ENCODE data around the gene MMP11. TPM values are rescaled to one million over a fixed set of nuclear protein-coding genes. Genes with fewer than 3 reads are reported as not detected.

Gene MMP11
- total and polyA plus RNA-seq, 2 experiments from 2014 or later, result 5.3 to 17.4 TPM

- H4K20me1 ChIP-seq (replicated peaks; ENCODE audit: insufficient read depth), result no peaks in the 10 kb centered on the region
- Mint-ChIP-seq H3K4me1 (peaks cover 11% of the 10 kb centered on the region; the same call in 2 of the 3 replicates), H3K36me3 (ENCODE audit: low read depth) (peaks cover 87% of the 10 kb centered on the region), H3K27ac (no peak overlapping the region), H3K27me3 (ENCODE audit: insufficient read depth, low read depth, poor library complexity) (peaks cover 24% of the 10 kb centered on the region), H3K9me3 (no peaks in the 10 kb centered on the region; the same call in 2 of the 3 replicates), H3K4me3 (no peak overlapping the region)
- H3K79me2 ChIP-seq (replicated peaks; ENCODE audit: insufficient read depth), result no peaks in the 10 kb centered on the region
- no peaks in the 10 kb centered on the region for H3K9me2 ChIP-seq (ENCODE audit: insufficient read depth)
- no peaks in the 10 kb centered on the region for H3F3A ChIP-seq (replicated peaks; ENCODE audit: low read depth)
- H3K36me3 ChIP-seq (ENCODE audit: insufficient read depth), result peaks cover 30% of the 10 kb centered on the region
- H3K27ac ChIP-seq (ENCODE audit: low read depth), result no peak overlapping the region
- no peak overlapping the region for H3K4me2 ChIP-seq
- TF ChIP-seq EZH2phosphoT487 (IDR thresholded peaks at IDR 0.05; ENCODE audit: unreplicated experiment), result no peak
- H3K27me3 ChIP-seq (ENCODE audit: insufficient read depth), result no peaks in the 10 kb centered on the region
- DNase-seq (ENCODE audit: low spot score) (no peak), ATAC-seq (no peak)
- H3K4me3 ChIP-seq, result no peak overlapping the region
- no peak overlapping the region for H2AFZ ChIP-seq
- H3K4me1 ChIP-seq (ENCODE audit: insufficient read depth), result no peaks in the 10 kb centered on the region
Observed at GRCh38 chr22:23823331-23823791, 50.7 kb downstream of the MMP11 start.

- H2AFZ ChIP-seq, result no peak overlapping the region
- H3K36me3 ChIP-seq (ENCODE audit: insufficient read depth), result peaks cover 19% of the 10 kb centered on the region; the same call in 1 of the 2 replicates
- Mint-ChIP-seq H3K36me3 (ENCODE audit: low read depth) (peaks cover 87% of the 10 kb centered on the region), H3K4me3 (no peak overlapping the region), H3K4me1 (peaks cover 11% of the 10 kb centered on the region; the same call in 2 of the 3 replicates), H3K27me3 (ENCODE audit: insufficient read depth, low read depth, poor library complexity) (peaks cover 26% of the 10 kb centered on the region), H3K27ac (peak overlapping the region; percentile 86), H3K9me3 (no peaks in the 10 kb centered on the region; the same call in 2 of the 3 replicates)
- no peaks in the 10 kb centered on the region for H3K9me2 ChIP-seq (ENCODE audit: insufficient read depth)
- H3K27ac ChIP-seq (ENCODE audit: low read depth), result no peak overlapping the region
- H3K79me2 ChIP-seq (replicated peaks; ENCODE audit: insufficient read depth), result no peaks in the 10 kb centered on the region
- no peaks in the 10 kb centered on the region for H3K27me3 ChIP-seq (ENCODE audit: insufficient read depth)
- H3F3A ChIP-seq (replicated peaks; ENCODE audit: low read depth), result no peaks in the 10 kb centered on the region
- no peaks in the 10 kb centered on the region for H3K4me1 ChIP-seq (ENCODE audit: insufficient read depth)
- no peak for ATAC-seq
- no peak overlapping the region for H3K4me3 ChIP-seq
- H3K4me2 ChIP-seq, result no peak overlapping the region
- no peak for DNase-seq (ENCODE audit: low spot score)
- no peaks in the 10 kb centered on the region for H4K20me1 ChIP-seq (replicated peaks; ENCODE audit: insufficient read depth)
- TF ChIP-seq ZNF462 (CRISPR knock-in tag; IDR thresholded peaks at IDR 0.05), result no peak
- TF ChIP-seq STAT1 (IDR thresholded peaks at IDR 0.05; ENCODE audit: unreplicated experiment), result no peak
- TF ChIP-seq, protein P1, sequence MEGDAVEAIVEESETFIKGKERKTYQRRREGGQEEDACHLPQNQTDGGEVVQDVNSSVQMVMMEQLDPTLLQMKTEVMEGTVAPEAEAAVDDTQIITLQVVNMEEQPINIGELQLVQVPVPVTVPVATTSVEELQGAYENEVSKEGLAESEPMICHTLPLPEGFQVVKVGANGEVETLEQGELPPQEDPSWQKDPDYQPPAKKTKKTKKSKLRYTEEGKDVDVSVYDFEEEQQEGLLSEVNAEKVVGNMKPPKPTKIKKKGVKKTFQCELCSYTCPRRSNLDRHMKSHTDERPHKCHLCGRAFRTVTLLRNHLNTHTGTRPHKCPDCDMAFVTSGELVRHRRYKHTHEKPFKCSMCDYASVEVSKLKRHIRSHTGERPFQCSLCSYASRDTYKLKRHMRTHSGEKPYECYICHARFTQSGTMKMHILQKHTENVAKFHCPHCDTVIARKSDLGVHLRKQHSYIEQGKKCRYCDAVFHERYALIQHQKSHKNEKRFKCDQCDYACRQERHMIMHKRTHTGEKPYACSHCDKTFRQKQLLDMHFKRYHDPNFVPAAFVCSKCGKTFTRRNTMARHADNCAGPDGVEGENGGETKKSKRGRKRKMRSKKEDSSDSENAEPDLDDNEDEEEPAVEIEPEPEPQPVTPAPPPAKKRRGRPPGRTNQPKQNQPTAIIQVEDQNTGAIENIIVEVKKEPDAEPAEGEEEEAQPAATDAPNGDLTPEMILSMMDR (conservative IDR thresholded peaks at IDR 0.05; ENCODE audit: low read depth in 2 of 2), result no peak
- TF ChIP-seq, protein P2, sequence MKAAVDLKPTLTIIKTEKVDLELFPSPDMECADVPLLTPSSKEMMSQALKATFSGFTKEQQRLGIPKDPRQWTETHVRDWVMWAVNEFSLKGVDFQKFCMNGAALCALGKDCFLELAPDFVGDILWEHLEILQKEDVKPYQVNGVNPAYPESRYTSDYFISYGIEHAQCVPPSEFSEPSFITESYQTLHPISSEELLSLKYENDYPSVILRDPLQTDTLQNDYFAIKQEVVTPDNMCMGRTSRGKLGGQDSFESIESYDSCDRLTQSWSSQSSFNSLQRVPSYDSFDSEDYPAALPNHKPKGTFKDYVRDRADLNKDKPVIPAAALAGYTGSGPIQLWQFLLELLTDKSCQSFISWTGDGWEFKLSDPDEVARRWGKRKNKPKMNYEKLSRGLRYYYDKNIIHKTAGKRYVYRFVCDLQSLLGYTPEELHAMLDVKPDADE (IDR thresholded peaks at IDR 0.05), result no peak
- TF ChIP-seq JUNB (IDR thresholded peaks at IDR 0.05; ENCODE audit: unreplicated experiment), result no peak
- no peak for TF ChIP-seq CREB1 (CRISPR knock-in tag; IDR thresholded peaks at IDR 0.05; ENCODE audit: low read depth)
- no peak for TF ChIP-seq POLR2AphosphoS5 (IDR thresholded peaks at IDR 0.05; ENCODE audit: low read depth)
- no peak for TF ChIP-seq EZH2phosphoT487 (IDR thresholded peaks at IDR 0.05; ENCODE audit: unreplicated experiment)
- TF ChIP-seq ZNF114 (CRISPR knock-in tag; IDR thresholded peaks at IDR 0.05), result no peak
- TF ChIP-seq NANOG (IDR thresholded peaks at IDR 0.05; ENCODE audit: borderline replicate concordance), result no peak
Observed at GRCh38 chr22:23824476-23825245, 52.0 kb downstream of the MMP11 start.
